SK-N-SH (cell line): ENCODE data around the gene ECI1. TPM values are rescaled to one million over a fixed set of nuclear protein-coding genes. Genes with fewer than 3 reads are reported as not detected.

Source experiments
- CTCF ChIA-PET: fragments of 300-600, 350-600 bp; formaldehyde crosslinking; extraction: SDS; loops from one replicate; lab custom pipeline; 2021; lab: Yijun Ruan, JAX
- POLR2A ChIA-PET: fragments of 350-600 bp; sonication (Branson Sonifier 250); formaldehyde crosslinking; extraction: SDS; loops from one replicate; lab custom pipeline; 2020; ENCODE audit warnings: antibody characterized with exemption, inconsistent platforms; lab: Yijun Ruan, JAX
- DNase-seq: peaks from one replicate; pipeline ENCODE4 v3.0.0; 2012
- H2AFZ ChIP-seq: fragments of 200-600 bp; sonication (generic); 2 replicates; pipeline ENCODE4 v1.8.1; 2016; ENCODE audit warnings: antibody characterized with exemption, mild to moderate bottlenecking, low read depth
- H3F3A ChIP-seq: fragments of 200-600 bp; sonication (generic); replicated peaks from 2 replicates; pipeline ENCODE3; 2016; ENCODE audit warnings: antibody characterized with exemption, mild to moderate bottlenecking; ENCODE audit not compliant: insufficient read depth
- H3K27ac ChIP-seq, 2 experiments: fragments of 200-500 bp in 1 of 2; fragments of 200-600 bp in 1 of 2; sonication (Bioruptor generic) in 1 of 2; sonication (generic), shearing (Covaris generic) in 1 of 2; 2 replicates each; pipeline versions ENCODE4 v1.5.1 to v1.6.1; 2014 to 2016; ENCODE audit warnings: low read depth in 2 of 2, inconsistent platforms in 1 of 2, low read length in 1 of 2, mild to moderate bottlenecking in 1 of 2, mixed read lengths in 1 of 2
- H3K27me3 ChIP-seq: fragments of 200-600 bp; sonication (generic), shearing (Covaris generic); 2 replicates; pipeline ENCODE4 v1.6.1; 2016; ENCODE audit warnings: mixed run types; ENCODE audit not compliant: insufficient read depth
- H3K36me3 ChIP-seq, 2 experiments: fragments of 200-500 bp in 1 of 2; fragments of 200-600 bp in 1 of 2; sonication (Bioruptor generic) in 1 of 2; sonication (generic) in 1 of 2; replicated peaks in 1 of 2; 2 replicates each; pipeline versions ENCODE3 to v1.5.1; 2014 to 2016; ENCODE audit warnings: low read length in 1 of 2, mild to moderate bottlenecking in 1 of 2; ENCODE audit not compliant: insufficient read depth in 2 of 2, control insufficient read depth in 1 of 2
- H3K4me1 ChIP-seq, 2 experiments: fragments of 200-500 bp in 1 of 2; fragments of 200-600 bp in 1 of 2; sonication (Bioruptor generic) in 1 of 2; sonication (generic), shearing (Covaris generic) in 1 of 2; 2 replicates each; pipeline versions ENCODE4 v1.5.1 to v1.6.1; 2014 to 2016; ENCODE audit warnings: low read depth in 1 of 2, low read length in 1 of 2, mixed run types in 1 of 2; ENCODE audit not compliant: insufficient read depth in 2 of 2, control insufficient read depth in 1 of 2
- H3K4me2 ChIP-seq: fragments of 200-600 bp; sonication (generic), shearing (Covaris generic); 2 replicates; pipeline ENCODE4 v1.6.1; 2017; ENCODE audit warnings: mixed run types
- H3K4me3 ChIP-seq, 2 experiments: fragments of 200-500 bp in 1 of 2; fragments of 200-600 bp in 1 of 2; sonication (Bioruptor generic) in 1 of 2; sonication (generic), shearing (Covaris generic) in 1 of 2; 2 replicates each; pipeline versions ENCODE4 v1.5.1 to v1.8.1; 2014 to 2016; ENCODE audit warnings: low read depth in 2 of 2, inconsistent platforms in 1 of 2, low read length in 1 of 2, mild to moderate bottlenecking in 1 of 2, mixed read lengths in 1 of 2, moderate library complexity in 1 of 2
- H3K79me2 ChIP-seq: fragments of 200-600 bp; sonication (generic); 2 replicates; pipeline ENCODE4 v1.8.1; 2017; ENCODE audit warnings: mild to moderate bottlenecking; ENCODE audit not compliant: insufficient read depth
- H3K9ac ChIP-seq: fragments of 200-600 bp; sonication (generic); 2 replicates; pipeline ENCODE4 v1.6.1; 2017; ENCODE audit warnings: mixed run types
- H3K9me2 ChIP-seq: fragments of 200-600 bp; sonication (generic); 2 replicates; pipeline ENCODE4 v1.6.1; 2017; ENCODE audit warnings: mixed run types
- H3K9me3 ChIP-seq: fragments of 200-600 bp; sonication (generic); 2 replicates; pipeline ENCODE4 v1.6.1; 2017; ENCODE audit warnings: mixed run types, mild to moderate bottlenecking, moderate library complexity
- H4K20me1 ChIP-seq: fragments of 200-600 bp; sonication (generic); 2 replicates; pipeline ENCODE4 v1.6.1; 2017; ENCODE audit warnings: mild to moderate bottlenecking, mixed run types; ENCODE audit not compliant: insufficient read depth
- CHD2 ChIP-seq: fragments of 150-350 bp; IDR thresholded peaks from 2 replicates; pipeline ENCODE4 v1.6.1; 2018; ENCODE audit warnings: low read length; ENCODE audit not compliant: partially characterized antibody
- ELF1 ChIP-seq: IDR thresholded peaks from 2 replicates; pipeline ENCODE4 v1.4.0; 2012
- EZH2phosphoT487 ChIP-seq: fragments of 200-600 bp; sonication (generic); IDR thresholded peaks from 2 replicates; pipeline ENCODE4 v1.6.1; 2017; ENCODE audit warnings: low read depth, mixed run types, mild to moderate bottlenecking, antibody characterized with exemption, moderate library complexity, borderline replicate concordance
- FOSL2 ChIP-seq: IDR thresholded peaks from 2 replicates; pipeline ENCODE4 v1.4.0; 2012; ENCODE audit warnings: low read depth, mild to moderate bottlenecking, moderate library complexity, borderline replicate concordance
- FOXJ3 ChIP-seq: sonication (generic); formaldehyde crosslinking; IDR thresholded peaks from 2 replicates; pipeline ENCODE4 v1.5.1; 2020; ENCODE audit warnings: mild to moderate bottlenecking, missing genetic modification reagents
- FOXM1 ChIP-seq: IDR thresholded peaks from 2 replicates; pipeline ENCODE4 v1.4.0; 2012; ENCODE audit warnings: low read depth, mild to moderate bottlenecking
- MXI1 ChIP-seq: IDR thresholded peaks from 2 replicates; pipeline ENCODE4 v1.6.1; 2012; ENCODE audit warnings: mild to moderate bottlenecking, low read depth, low read length, improper control_type of control experiment
- NFIC ChIP-seq: IDR thresholded peaks from 2 replicates; pipeline ENCODE4 v1.4.0; 2012; ENCODE audit warnings: borderline replicate concordance
- NRF1 ChIP-seq: IDR thresholded peaks from 2 replicates; pipeline ENCODE4 v1.6.1; 2012; ENCODE audit warnings: low read depth, mild to moderate bottlenecking, low read length
- TCF12 ChIP-seq: IDR thresholded peaks from 2 replicates; pipeline ENCODE4 v1.4.0; 2012
- WGBS: methylation state at CpG from one replicate; pipeline ENCODE4 v1.1.6; 2017; ENCODE audit warnings: low lambda C conversion rate; 5-methylcytosine and 5-hydroxymethylcytosine counted together
- polyA plus RNA-seq, 3 experiments: library from polyadenylated mRNA; depleted of rRNA; stranded (reverse); fragments of >200 nt; gene quantifications; 2 replicates each; pipeline ENCODE4 v1.2.3, GENCODE V29; 2012
- TF ChIP-seq, protein P1 (sequence below): IDR thresholded peaks from 2 replicates; pipeline ENCODE4 v1.6.1; 2012; ENCODE audit warnings: mild to moderate bottlenecking, low read depth, low read length, moderate library complexity
- TF ChIP-seq, protein P2 (sequence below): fragments of 200-600 bp; sonication (generic); IDR thresholded peaks from 2 replicates; pipeline ENCODE4 v1.6.1; 2017; ENCODE audit warnings: antibody characterized with exemption, mild to moderate bottlenecking, moderate library complexity
- TF ChIP-seq, protein P3 (sequence below): IDR thresholded peaks from 2 replicates; pipeline ENCODE4 v1.4.0; 2012; ENCODE audit warnings: low read depth, borderline replicate concordance

The ECI1 gene
- polyA plus RNA-seq, 1 of the 3 experiments (the other 2 are of a cell fraction): 61.8 TPM

DNA sequence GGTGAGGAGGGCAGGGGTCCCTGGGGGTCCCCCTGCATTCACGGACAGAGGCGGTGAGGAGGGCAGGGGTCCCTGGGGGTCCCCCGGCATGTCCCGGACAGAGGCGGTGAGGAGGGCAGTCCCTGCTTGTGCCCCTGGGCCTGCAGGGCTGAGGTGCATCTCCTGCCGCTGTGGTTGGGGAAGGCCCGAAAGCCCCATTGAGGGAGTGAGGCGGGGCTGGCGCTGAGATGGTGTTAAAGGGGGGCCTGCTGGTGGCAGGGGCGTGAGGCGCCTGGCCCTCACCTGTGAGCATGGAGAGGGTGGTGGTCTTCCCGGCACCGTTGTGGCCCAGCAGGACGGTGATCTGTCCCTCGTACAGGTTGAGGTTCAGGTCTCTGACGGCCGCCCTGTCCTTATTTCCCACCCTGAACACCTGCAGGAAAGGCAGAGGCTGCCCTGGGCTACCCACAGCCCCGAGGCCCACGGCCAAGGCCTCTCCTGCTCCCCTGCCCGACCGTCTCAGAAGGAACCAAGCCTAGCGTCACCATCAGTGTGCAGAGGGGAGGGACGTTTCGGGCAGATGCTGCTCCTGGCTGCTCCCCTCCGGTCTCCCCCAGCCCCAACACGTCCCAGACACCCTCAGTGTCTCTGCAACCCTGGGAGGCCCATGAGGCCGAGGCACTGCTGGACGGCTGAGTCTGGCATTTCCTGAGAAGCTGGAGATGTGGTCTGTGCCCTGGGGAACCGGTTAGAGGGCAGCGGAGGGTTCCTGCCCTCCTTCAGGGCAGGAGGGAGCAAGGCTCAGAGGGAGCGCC is 47.9 kb upstream of the ECI1 start:
- no peaks in the 10 kb centered on the region for H3K79me2 ChIP-seq
- H3F3A ChIP-seq: no peaks in the 10 kb centered on the region
- no peaks in the 10 kb centered on the region for H3K9me3 ChIP-seq
- ChIA-PET CTCF (no interaction called here), POLR2A (no interaction called here)
- H2AFZ ChIP-seq: no peak overlapping the region
- no peak overlapping the region for H3K9ac ChIP-seq
- no peak for TF ChIP-seq EZH2phosphoT487
- TF ChIP-seq FOSL2: no peak
- no peak for TF ChIP-seq FOXJ3
- no peak for TF ChIP-seq CHD2
- no peak for TF ChIP-seq FOXM1
- no peak for TF ChIP-seq TCF12
- TF ChIP-seq NFIC: no peak
- TF ChIP-seq, protein P1, sequence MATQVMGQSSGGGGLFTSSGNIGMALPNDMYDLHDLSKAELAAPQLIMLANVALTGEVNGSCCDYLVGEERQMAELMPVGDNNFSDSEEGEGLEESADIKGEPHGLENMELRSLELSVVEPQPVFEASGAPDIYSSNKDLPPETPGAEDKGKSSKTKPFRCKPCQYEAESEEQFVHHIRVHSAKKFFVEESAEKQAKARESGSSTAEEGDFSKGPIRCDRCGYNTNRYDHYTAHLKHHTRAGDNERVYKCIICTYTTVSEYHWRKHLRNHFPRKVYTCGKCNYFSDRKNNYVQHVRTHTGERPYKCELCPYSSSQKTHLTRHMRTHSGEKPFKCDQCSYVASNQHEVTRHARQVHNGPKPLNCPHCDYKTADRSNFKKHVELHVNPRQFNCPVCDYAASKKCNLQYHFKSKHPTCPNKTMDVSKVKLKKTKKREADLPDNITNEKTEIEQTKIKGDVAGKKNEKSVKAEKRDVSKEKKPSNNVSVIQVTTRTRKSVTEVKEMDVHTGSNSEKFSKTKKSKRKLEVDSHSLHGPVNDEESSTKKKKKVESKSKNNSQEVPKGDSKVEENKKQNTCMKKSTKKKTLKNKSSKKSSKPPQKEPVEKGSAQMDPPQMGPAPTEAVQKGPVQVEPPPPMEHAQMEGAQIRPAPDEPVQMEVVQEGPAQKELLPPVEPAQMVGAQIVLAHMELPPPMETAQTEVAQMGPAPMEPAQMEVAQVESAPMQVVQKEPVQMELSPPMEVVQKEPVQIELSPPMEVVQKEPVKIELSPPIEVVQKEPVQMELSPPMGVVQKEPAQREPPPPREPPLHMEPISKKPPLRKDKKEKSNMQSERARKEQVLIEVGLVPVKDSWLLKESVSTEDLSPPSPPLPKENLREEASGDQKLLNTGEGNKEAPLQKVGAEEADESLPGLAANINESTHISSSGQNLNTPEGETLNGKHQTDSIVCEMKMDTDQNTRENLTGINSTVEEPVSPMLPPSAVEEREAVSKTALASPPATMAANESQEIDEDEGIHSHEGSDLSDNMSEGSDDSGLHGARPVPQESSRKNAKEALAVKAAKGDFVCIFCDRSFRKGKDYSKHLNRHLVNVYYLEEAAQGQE: no peak
- no peak for TF ChIP-seq MXI1
- TF ChIP-seq, protein P2, sequence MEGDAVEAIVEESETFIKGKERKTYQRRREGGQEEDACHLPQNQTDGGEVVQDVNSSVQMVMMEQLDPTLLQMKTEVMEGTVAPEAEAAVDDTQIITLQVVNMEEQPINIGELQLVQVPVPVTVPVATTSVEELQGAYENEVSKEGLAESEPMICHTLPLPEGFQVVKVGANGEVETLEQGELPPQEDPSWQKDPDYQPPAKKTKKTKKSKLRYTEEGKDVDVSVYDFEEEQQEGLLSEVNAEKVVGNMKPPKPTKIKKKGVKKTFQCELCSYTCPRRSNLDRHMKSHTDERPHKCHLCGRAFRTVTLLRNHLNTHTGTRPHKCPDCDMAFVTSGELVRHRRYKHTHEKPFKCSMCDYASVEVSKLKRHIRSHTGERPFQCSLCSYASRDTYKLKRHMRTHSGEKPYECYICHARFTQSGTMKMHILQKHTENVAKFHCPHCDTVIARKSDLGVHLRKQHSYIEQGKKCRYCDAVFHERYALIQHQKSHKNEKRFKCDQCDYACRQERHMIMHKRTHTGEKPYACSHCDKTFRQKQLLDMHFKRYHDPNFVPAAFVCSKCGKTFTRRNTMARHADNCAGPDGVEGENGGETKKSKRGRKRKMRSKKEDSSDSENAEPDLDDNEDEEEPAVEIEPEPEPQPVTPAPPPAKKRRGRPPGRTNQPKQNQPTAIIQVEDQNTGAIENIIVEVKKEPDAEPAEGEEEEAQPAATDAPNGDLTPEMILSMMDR: no peak
- no peak for TF ChIP-seq ELF1
- TF ChIP-seq NRF1: no peak
- TF ChIP-seq, protein P3, sequence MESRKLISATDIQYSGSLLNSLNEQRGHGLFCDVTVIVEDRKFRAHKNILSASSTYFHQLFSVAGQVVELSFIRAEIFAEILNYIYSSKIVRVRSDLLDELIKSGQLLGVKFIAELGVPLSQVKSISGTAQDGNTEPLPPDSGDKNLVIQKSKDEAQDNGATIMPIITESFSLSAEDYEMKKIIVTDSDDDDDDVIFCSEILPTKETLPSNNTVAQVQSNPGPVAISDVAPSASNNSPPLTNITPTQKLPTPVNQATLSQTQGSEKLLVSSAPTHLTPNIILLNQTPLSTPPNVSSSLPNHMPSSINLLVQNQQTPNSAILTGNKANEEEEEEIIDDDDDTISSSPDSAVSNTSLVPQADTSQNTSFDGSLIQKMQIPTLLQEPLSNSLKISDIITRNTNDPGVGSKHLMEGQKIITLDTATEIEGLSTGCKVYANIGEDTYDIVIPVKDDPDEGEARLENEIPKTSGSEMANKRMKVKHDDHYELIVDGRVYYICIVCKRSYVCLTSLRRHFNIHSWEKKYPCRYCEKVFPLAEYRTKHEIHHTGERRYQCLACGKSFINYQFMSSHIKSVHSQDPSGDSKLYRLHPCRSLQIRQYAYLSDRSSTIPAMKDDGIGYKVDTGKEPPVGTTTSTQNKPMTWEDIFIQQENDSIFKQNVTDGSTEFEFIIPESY: no peak
- H3K4me3 ChIP-seq: no peak overlapping the region
- H3K27me3 ChIP-seq: no peaks in the 10 kb centered on the region
- H3K9me2 ChIP-seq: no peaks in the 10 kb centered on the region
- H3K4me2 ChIP-seq: no peak overlapping the region
- 80% methylated on average over 20 of the region's 31 CpGs for WGBS
- peaks cover 0 to 3% of the 10 kb centered on the region in 2 experiments for H3K36me3 ChIP-seq
- H4K20me1 ChIP-seq: no peaks in the 10 kb centered on the region
- H3K27ac ChIP-seq: no peak overlapping the region
- H3K4me1 ChIP-seq: no peaks in the 10 kb centered on the region; a peak in 1 of 4 replicates
- DNase-seq: no peak
